ENCODE results near the gene NPTXR. TPM values are rescaled to one million over a fixed set of nuclear protein-coding genes. Genes with fewer than 3 reads are reported as not detected.

NPTXR gene
- total RNA-seq, 1 experiment from 2014 or later: 10.4 TPM

DNA sequence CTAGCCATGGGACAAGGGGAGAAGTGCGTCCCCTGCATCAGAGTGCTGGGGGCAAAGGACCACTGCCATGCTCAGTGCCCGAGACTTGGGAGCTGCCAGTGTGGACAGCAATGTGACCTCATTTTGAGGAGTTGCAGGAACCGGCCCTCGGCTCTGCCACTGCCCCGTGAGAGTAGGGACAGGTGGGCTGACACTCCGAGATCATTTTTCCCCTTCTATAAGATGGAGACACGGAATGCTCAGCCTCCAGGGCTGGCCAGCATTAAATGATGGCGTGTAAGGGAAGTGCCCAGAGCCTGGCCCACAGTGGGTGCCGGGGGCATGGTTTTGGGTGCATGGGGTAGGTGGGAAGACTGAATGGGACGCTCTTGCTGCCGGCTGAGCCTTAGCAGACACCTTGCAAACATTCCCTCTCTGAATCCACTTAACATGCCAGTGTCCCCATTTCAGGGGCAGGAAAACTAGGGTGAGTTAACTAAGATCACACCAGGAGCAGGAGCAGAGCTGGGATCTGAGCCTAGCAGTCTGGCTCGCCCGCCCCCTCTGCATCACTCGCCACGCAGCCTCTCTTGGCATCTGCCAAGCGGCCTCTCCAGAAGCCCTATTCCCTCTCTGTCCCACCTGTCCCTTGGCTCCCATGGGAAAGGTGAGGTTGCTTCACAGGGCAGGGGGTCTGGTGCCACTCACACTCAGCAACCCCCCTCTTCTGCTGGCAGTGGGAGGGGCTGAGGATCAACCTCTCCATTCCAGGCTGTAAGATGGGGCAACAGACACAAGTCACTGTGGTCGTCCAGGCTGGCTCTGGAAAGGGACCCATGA is 13.6 kb downstream of the NPTXR start:
- CTCF ChIA-PET: interaction anchor here (5.8 kb wide), 1 partner anchor 62 kb away, joined by 31 read pairs; no protein-coding TSS in a partner anchor
- Mint-ChIP-seq H3K36me3 (no peaks in the 10 kb centered on the region), H3K27me3 (ENCODE audit: low read depth) (no peaks in the 10 kb centered on the region), H3K9me3 (no peaks in the 10 kb centered on the region), H3K4me1 (peaks cover 3% of the 10 kb centered on the region; the same call in 1 of the 2 replicates), H3K27ac (no peak overlapping the region), H3K4me3 (no peak overlapping the region)
- TF ChIP-seq, protein P1, sequence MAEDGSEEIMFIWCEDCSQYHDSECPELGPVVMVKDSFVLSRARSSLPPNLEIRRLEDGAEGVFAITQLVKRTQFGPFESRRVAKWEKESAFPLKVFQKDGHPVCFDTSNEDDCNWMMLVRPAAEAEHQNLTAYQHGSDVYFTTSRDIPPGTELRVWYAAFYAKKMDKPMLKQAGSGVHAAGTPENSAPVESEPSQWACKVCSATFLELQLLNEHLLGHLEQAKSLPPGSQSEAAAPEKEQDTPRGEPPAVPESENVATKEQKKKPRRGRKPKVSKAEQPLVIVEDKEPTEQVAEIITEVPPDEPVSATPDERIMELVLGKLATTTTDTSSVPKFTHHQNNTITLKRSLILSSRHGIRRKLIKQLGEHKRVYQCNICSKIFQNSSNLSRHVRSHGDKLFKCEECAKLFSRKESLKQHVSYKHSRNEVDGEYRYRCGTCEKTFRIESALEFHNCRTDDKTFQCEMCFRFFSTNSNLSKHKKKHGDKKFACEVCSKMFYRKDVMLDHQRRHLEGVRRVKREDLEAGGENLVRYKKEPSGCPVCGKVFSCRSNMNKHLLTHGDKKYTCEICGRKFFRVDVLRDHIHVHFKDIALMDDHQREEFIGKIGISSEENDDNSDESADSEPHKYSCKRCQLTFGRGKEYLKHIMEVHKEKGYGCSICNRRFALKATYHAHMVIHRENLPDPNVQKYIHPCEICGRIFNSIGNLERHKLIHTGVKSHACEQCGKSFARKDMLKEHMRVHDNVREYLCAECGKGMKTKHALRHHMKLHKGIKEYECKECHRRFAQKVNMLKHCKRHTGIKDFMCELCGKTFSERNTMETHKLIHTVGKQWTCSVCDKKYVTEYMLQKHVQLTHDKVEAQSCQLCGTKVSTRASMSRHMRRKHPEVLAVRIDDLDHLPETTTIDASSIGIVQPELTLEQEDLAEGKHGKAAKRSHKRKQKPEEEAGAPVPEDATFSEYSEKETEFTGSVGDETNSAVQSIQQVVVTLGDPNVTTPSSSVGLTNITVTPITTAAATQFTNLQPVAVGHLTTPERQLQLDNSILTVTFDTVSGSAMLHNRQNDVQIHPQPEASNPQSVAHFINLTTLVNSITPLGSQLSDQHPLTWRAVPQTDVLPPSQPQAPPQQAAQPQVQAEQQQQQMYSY (CRISPR knock-in tag; IDR thresholded peaks at IDR 0.05): no peak
- no peak for TF ChIP-seq SMAD4 (CRISPR knock-in tag; IDR thresholded peaks at IDR 0.05)
- TF ChIP-seq FOXK1 (CRISPR knock-in tag; IDR thresholded peaks at IDR 0.05): no peak
- TF ChIP-seq, protein P2, sequence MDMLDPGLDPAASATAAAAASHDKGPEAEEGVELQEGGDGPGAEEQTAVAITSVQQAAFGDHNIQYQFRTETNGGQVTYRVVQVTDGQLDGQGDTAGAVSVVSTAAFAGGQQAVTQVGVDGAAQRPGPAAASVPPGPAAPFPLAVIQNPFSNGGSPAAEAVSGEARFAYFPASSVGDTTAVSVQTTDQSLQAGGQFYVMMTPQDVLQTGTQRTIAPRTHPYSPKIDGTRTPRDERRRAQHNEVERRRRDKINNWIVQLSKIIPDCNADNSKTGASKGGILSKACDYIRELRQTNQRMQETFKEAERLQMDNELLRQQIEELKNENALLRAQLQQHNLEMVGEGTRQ (CRISPR knock-in tag; IDR thresholded peaks at IDR 0.05): no peak
- TF ChIP-seq, protein P3, sequence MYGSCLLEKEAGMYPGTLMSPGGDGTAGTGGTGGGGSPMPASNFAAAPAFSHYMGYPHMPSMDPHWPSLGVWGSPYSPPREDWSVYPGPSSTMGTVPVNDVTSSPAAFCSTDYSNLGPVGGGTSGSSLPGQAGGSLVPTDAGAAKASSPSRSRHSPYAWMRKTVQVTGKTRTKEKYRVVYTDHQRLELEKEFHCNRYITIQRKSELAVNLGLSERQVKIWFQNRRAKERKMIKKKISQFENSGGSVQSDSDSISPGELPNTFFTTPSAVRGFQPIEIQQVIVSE (CRISPR knock-in tag; IDR thresholded peaks at IDR 0.05; ENCODE audit: borderline replicate concordance): no peak
- DNase-seq (ENCODE audit: low spot score) (no peak), ATAC-seq (no peak)
- POLR2A ChIA-PET: no interaction called here

DNA sequence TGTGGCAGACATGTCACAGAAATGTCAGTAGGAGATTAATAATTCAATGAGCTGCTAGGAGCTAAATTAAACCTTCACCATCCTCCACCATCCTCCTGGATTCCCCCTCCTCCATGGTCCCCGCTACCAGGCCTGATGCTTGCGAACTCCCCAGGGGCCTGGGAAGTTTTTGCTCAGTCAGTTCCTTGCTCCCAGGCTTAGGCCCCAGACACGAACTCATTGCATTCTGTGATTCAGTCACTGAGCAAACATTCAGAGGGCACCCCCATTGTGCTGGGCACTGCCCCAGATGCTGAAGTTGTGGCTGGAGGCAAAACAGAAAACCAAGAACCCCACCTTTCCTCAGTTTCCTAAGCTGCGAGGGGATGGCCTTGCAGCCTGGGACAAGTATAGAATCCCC is 14.3 kb downstream of the NPTXR start:
- no peak for DNase-seq (ENCODE audit: low spot score)
- peaks cover 3% of the 10 kb centered on the region; the same call in 1 of the 2 replicates for H3K4me1 Mint-ChIP-seq
- no peaks in the 10 kb centered on the region for H3K36me3 Mint-ChIP-seq
- TF ChIP-seq ZNF263 (CRISPR knock-in tag; IDR thresholded peaks at IDR 0.05; ENCODE audit: low read depth) (no peak), ZNF317 (CRISPR knock-in tag; IDR thresholded peaks at IDR 0.05; ENCODE audit: borderline replicate concordance, low read depth) (no peak), NR3C1 (CRISPR knock-in tag; conservative IDR thresholded peaks at IDR 0.05; ENCODE audit: low read depth) (no peak), ZNF671 (CRISPR knock-in tag; IDR thresholded peaks at IDR 0.05) (no peak), FOXK1 (CRISPR knock-in tag; IDR thresholded peaks at IDR 0.05) (no peak), ZNF416 (CRISPR knock-in tag; IDR thresholded peaks at IDR 0.05) (no peak)
- TF ChIP-seq, protein P4, sequence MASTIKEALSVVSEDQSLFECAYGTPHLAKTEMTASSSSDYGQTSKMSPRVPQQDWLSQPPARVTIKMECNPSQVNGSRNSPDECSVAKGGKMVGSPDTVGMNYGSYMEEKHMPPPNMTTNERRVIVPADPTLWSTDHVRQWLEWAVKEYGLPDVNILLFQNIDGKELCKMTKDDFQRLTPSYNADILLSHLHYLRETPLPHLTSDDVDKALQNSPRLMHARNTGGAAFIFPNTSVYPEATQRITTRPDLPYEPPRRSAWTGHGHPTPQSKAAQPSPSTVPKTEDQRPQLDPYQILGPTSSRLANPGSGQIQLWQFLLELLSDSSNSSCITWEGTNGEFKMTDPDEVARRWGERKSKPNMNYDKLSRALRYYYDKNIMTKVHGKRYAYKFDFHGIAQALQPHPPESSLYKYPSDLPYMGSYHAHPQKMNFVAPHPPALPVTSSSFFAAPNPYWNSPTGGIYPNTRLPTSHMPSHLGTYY (CRISPR knock-in tag; IDR thresholded peaks at IDR 0.05): no peak
- TF ChIP-seq, protein P5, sequence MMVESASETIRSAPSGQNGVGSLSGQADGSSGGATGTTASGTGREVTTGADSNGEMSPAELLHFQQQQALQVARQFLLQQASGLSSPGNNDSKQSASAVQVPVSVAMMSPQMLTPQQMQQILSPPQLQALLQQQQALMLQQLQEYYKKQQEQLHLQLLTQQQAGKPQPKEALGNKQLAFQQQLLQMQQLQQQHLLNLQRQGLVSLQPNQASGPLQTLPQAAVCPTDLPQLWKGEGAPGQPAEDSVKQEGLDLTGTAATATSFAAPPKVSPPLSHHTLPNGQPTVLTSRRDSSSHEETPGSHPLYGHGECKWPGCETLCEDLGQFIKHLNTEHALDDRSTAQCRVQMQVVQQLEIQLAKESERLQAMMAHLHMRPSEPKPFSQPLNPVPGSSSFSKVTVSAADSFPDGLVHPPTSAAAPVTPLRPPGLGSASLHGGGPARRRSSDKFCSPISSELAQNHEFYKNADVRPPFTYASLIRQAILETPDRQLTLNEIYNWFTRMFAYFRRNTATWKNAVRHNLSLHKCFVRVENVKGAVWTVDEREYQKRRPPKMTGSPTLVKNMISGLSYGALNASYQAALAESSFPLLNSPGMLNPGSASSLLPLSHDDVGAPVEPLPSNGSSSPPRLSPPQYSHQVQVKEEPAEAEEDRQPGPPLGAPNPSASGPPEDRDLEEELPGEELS (CRISPR knock-in tag; IDR thresholded peaks at IDR 0.05): no peak
- TF ChIP-seq, protein P1 (CRISPR knock-in tag; IDR thresholded peaks at IDR 0.05): no peak
- no peak for ATAC-seq
- ChIA-PET POLR2A (no interaction called here), CTCF (interaction anchor here (5.8 kb wide), 1 partner anchor 61 kb away, joined by 31 read pairs; no protein-coding TSS in a partner anchor)
- H3K27ac Mint-ChIP-seq: no peak overlapping the region
- no peaks in the 10 kb centered on the region for H3K9me3 Mint-ChIP-seq
- no peak overlapping the region for H3K4me3 Mint-ChIP-seq
- H3K27me3 Mint-ChIP-seq (ENCODE audit: low read depth): no peaks in the 10 kb centered on the region

Measured in WTC11 (cell line).